MG63 (cell line): ENCODE data around the gene SMAD7. TPM values are rescaled to one million over a fixed set of nuclear protein-coding genes. Genes with fewer than 3 reads are reported as not detected.

Experiments
- DNase-seq: peaks from one replicate; pipeline ENCODE4 v3.0.0-alpha.2; 2020
- H3K27me3 ChIP-seq: fragments of 250-450 bp; sonication (Bioruptor Pico); 2 replicates; pipeline ENCODE4 v1.5.1; 2020; ENCODE audit warnings: mild to moderate bottlenecking, moderate library complexity
- H3K36me3 ChIP-seq: fragments of 250-450 bp; sonication (Bioruptor Pico); 2 replicates; pipeline ENCODE4 v1.5.1; 2020; ENCODE audit warnings: mild to moderate bottlenecking, moderate library complexity
- H3K4me3 ChIP-seq: fragments of 250-450 bp; sonication (Bioruptor Pico); 2 replicates; pipeline ENCODE4 v1.5.1; 2020; ENCODE audit warnings: mild to moderate bottlenecking, moderate library complexity
- H3K9me3 ChIP-seq: fragments of 250-450 bp; sonication (Bioruptor Pico); 2 replicates; pipeline ENCODE4 v1.5.1; 2020; ENCODE audit warnings: mild to moderate bottlenecking, moderate library complexity
- total RNA-seq: library from RNA; depleted of rRNA; stranded (reverse); fragments of >200 nt; shearing (Covaris generic); gene quantifications from 2 replicates; pipeline ENCODE4 v1.2.3, GENCODE V29; 2014; ENCODE audit warnings: low replicate concordance

Gene SMAD7
- total RNA-seq, 1 experiment from 2014 or later = 29.3 TPM

GRCh38 chr18:48953104-48953706 is 2.4 kb upstream of the SMAD7 start:
- Histone ChIP-seq H3K9me3 (no peaks in the 10 kb centered on the region), H3K36me3 (peaks cover 15% of the 10 kb centered on the region), H3K4me3 (peak overlapping the region; percentile 48), H3K27me3 (no peaks in the 10 kb centered on the region)
- DNase-seq = no peak

- Histone ChIP-seq H3K36me3 (peaks cover 22% of the 10 kb centered on the region), H3K27me3 (no peaks in the 10 kb centered on the region), H3K9me3 (no peaks in the 10 kb centered on the region), H3K4me3 (peak overlapping the region; percentile 48)
- peak; percentile 88 for DNase-seq
Observed at GRCh38 chr18:48952287-48953103, 1.7 kb upstream of the SMAD7 start.

DNA sequence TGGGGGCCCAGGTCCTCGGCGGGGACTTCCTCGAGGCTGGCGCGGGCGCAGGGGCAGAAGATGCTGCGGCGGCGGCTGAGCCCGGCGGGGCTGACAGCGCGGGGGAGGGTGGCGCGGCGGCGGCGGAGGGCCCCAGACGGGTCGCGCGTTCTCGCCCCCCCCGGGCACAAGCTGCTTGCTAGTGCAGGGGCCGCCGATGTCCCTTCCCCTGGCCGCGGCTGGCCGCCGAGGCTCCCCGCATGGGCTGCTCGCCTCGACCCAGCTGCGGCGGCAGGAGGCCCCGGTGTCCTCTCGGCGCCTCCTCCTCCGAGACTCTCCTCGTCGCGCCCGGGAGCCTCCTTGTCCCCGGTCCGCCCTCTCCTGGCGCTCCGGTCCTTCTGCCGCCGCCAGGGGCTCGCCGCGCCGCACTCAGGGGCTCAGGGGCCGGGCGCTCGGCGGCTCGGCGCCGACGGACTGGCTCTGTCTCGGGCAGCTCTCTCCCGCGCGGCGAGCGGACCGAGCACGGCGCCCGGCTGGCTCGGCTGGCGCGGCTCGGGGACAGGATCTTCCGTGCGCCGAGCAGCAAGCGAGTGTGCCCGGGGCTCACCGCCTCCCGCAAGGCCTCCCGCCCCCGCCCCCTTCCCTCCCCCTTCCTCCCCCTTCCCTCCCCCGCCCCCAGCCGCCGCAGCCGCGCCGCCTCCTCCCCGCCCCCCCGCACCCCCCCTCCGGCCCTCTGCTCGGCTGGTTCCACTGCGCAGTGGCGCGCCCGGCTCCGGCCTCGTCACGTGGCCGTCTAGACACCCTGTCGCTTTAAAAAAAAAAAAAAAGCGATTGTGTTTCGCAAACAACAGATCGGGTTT is 902 bp upstream of the SMAD7 start:
- Histone ChIP-seq H3K9me3 (no peaks in the 10 kb centered on the region), H3K27me3 (no peaks in the 10 kb centered on the region), H3K4me3 (peak overlapping the region; percentile 81), H3K36me3 (peaks cover 30% of the 10 kb centered on the region)
- DNase-seq = peak; percentile 81

DNA sequence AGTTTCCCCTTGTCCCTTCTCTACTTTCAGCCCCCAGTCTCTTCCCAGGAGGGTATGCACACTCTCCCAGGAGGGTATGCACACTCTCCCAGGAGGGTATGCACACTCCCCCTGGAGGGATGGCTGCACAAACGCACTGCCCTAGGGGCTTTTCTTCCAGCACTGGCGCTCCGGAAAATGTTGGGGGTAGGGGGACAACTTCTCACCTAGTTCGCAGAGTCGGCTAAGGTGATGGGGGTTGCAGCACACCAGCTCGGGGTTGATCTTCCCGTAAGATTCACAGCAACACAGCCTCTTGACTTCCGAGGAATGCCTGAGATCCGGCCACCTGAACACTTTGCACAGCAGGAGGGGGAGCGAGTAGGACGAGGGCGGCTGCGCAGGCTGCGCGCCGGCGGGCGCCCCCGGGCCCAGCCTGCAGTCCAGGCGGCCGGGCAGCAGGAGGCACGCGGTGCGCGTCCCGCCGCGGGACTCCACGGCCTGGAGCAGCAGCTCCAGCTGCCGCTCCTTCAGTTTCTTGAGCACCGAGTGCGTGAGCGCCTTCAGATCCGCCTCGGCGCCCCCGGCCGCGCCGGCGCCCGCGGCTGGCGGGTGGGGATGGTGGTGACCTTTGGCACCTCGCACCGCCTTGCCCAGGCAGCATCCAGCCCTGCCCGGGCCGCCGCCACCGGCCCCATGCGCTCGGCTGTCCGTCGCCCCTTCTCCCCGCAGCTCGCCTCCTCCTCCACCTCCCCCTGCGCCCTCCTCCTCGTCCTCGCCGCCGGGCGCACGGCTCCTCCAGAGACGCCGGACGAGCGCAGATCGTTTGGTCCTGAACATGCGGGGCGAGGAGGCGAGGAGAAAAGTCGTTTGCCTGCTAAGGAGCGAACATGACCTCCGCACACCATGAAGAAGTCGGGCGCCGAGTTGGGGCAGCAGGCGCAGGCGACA is 894 bp downstream of the SMAD7 start:
- Histone ChIP-seq H3K9me3 (no peaks in the 10 kb centered on the region), H3K36me3 (peaks cover 48% of the 10 kb centered on the region), H3K4me3 (peak overlapping the region; percentile 81), H3K27me3 (no peaks in the 10 kb centered on the region)
- DNase-seq = no peak

DNA sequence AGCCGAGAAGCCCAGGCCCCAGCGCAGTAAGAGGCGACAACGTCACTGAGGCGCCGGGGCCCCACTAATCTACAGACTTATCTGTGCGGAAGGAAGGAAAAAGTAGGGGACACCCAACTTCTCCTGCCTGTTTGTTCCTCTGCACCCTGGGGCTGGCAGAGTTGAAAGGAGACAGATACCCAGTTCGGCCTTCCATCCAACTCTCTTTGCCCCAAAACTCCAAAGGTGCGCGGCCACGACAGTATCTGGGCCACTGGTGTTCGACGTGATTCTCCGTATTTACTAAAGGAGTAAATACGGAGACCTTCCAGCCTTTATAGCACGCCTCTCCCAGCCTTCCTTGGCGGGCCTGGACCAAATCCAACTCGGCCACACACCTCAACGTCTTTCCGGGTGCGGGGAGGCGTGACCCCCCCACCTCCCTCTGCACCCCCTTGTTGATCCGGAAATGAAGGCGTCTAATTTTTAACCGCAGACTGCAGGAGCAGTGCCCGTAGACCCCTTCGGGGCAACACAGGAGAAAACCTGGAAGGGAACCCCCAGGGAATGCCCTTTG is 1.6 kb downstream of the SMAD7 start:
- Histone ChIP-seq H3K9me3 (no peaks in the 10 kb centered on the region), H3K36me3 (peaks cover 55% of the 10 kb centered on the region), H3K27me3 (no peaks in the 10 kb centered on the region), H3K4me3 (peak overlapping the region; percentile 81)
- DNase-seq = no peak

- Histone ChIP-seq H3K9me3 (no peaks in the 10 kb centered on the region), H3K4me3 (peak overlapping the region; percentile 81), H3K36me3 (peaks cover 60% of the 10 kb centered on the region), H3K27me3 (no peaks in the 10 kb centered on the region)
- peak; percentile 72 for DNase-seq
Observed at GRCh38 chr18:48948112-48949049, 2.4 kb downstream of the SMAD7 start.

- peak; percentile 68 for DNase-seq
- Histone ChIP-seq H3K9me3 (no peaks in the 10 kb centered on the region), H3K4me3 (peak overlapping the region; percentile 81), H3K36me3 (peaks cover 62% of the 10 kb centered on the region), H3K27me3 (no peaks in the 10 kb centered on the region)
Observed at GRCh38 chr18:48947560-48947959, 3.2 kb downstream of the SMAD7 start.

GRCh38 chr18:48947092-48947491 is 3.7 kb downstream of the SMAD7 start:
- DNase-seq = no peak
- Histone ChIP-seq H3K4me3 (peak overlapping the region; percentile 81), H3K27me3 (no peaks in the 10 kb centered on the region), H3K9me3 (no peaks in the 10 kb centered on the region), H3K36me3 (peaks cover 65% of the 10 kb centered on the region)

DNA sequence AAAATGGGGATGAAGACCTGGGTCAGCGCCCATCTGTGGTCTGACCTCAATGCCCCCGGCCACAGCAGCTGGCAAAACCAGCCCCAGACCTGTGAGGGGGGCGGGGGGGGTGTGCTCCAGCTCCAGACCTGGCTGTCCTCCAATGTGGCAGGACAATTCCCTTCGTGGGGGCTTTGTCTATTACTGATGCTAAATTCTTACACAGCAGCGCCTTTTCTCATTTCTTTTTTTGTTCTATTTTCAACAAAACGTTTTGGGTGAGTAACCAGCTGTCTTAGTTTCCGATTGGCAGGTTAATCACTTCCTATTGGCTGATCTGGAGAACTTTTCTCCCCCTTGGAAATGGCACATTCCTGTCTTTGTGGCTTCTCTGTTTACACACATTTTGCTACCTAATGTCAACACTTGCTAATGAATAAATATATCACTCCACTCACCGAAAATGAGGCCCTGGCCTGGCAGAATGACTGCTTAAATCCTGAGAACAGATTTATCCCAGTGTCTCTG is 4.4 kb downstream of the SMAD7 start:
- H3K36me3 ChIP-seq = peaks cover 72% of the 10 kb centered on the region
- H3K9me3 ChIP-seq = no peaks in the 10 kb centered on the region
- H3K27me3 ChIP-seq = no peaks in the 10 kb centered on the region
- no peak for DNase-seq
- peak overlapping the region; percentile 81 for H3K4me3 ChIP-seq

DNA sequence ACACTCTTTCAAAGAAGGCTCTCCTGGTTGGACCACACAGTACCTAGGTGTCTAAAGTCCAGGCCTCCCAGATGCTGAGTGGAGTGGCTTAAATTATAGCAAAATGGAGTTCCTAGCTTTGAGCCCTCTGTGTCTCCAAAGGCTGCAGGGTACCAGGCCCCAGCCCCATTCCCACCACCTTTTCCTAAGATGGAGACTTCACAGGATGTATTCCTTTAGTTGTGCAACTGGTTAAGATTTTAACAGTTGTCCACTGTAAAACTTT is 4.9 kb downstream of the SMAD7 start:
- no peak for DNase-seq
- Histone ChIP-seq H3K36me3 (peaks cover 77% of the 10 kb centered on the region), H3K27me3 (no peaks in the 10 kb centered on the region), H3K9me3 (no peaks in the 10 kb centered on the region), H3K4me3 (peak overlapping the region; percentile 81)

DNA sequence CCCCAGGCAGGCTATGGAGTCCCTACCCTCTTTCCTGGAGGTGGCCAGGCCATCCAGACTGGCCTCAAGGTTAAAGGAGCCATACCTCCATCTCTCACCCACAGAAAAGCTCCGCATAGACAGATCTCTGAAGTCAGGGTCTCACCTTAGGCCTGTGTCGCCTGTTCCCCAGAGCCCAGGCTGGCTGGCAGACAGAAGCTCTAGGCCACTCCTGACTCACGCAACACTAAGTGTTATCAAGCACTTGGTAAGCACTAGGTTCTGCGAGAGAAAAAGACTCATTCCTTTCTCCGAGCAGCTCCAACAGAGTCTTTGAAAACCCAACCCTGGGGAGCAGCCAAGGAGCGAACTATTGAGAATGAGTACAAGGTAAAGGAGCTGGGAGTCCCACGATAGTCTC is 6.1 kb downstream of the SMAD7 start:
- Histone ChIP-seq H3K4me3 (no peak overlapping the region), H3K36me3 (peaks cover 84% of the 10 kb centered on the region), H3K9me3 (no peaks in the 10 kb centered on the region), H3K27me3 (no peaks in the 10 kb centered on the region)
- DNase-seq = no peak

DNA sequence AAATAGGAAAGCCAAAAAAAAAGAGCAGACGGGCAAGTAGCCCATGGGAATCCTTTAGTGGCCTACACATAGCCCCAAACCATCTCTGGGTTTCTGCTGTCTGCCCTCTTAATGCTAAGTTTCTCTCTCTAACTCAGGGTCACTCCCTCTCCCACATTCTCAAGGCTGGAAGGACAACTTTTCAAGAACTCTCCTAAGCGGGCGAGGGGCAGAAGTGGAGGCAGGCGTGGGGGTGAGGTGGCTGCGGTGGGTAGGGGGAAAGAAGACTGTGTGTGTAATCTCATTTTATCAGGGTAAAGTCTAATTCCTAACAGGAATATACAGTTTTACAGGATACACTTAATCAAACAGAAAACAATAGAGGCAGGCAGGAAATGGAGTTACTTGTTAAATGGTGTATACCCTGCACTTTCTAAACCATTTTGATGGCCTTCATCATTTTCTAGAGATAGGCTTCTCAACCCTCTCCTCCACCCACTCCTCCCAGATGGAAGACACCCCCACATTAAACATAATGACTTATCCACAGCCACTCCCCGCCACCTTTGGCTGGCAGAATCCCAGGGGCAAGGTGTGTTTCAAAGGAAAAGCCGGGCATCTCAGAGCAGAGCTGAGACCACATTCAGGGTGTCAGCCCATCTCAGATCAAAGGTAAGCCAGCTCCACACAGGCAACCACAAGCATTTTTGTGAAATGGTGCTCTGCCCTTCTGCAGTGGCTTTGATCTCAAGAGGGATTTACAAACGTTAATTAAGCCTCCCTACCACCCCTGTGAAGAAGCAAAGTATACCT is 6.8 kb downstream of the SMAD7 start:
- H3K9me3 ChIP-seq = no peaks in the 10 kb centered on the region
- peaks cover 77% of the 10 kb centered on the region for H3K36me3 ChIP-seq
- no peak for DNase-seq
- no peak overlapping the region for H3K4me3 ChIP-seq
- H3K27me3 ChIP-seq = no peaks in the 10 kb centered on the region

DNA sequence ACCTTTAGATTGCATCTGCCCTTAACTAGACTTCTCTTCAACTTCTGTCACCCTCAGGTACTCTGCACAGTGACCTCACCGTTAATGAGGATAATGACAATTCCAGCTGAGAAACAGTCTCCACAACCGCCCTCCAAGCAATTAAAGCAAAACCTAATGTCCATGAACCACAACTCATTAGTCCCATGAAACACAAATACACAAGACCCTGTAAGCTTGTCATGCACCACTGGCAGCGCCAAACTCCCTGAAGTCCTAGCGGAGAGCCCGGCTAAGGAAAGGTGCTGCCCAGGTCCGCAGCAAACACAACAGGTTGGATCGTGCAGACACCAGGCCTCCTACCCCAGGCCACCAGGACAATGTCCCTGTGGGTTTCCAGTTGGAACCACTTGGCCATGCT is 7.4 kb downstream of the SMAD7 start:
- no peaks in the 10 kb centered on the region for H3K9me3 ChIP-seq
- H3K27me3 ChIP-seq = no peaks in the 10 kb centered on the region
- no peak overlapping the region for H3K4me3 ChIP-seq
- H3K36me3 ChIP-seq = peaks cover 76% of the 10 kb centered on the region
- no peak for DNase-seq

DNA sequence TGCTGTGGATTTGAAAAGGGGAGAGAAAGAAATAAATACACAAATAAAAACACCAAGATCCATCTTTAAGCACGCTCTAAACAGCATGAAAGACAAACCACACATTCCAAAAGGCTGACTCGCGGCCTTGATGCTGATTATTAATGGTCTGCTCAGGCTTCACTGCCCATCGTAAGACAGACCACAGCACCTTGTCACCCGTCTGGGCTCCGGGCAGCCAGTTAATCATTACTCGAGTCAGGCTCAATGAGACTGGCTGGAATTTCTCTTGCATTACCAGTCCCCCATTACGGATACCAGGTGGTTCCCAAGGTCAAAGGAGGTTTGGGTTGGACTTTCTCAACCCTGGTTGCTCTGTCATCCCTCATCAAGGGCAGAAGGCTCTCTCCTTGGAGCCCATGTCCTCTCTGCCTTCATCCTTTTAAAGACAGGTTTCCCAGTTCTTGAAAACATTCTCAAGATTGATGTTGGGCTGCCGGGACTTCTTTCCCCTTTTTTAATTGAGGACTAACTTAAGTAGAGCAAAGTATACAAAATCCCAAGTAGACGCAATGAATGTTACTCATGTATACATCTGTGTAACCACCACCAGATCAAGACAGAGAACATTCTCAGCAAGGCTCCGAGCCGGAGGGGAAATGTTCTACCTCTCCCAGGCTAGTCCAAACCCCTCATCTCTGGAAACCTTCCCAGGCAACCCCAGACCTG is 8.1 kb downstream of the SMAD7 start:
- peak; percentile 91 for DNase-seq
- H3K36me3 ChIP-seq = peaks cover 76% of the 10 kb centered on the region
- H3K27me3 ChIP-seq = no peaks in the 10 kb centered on the region
- H3K9me3 ChIP-seq = no peaks in the 10 kb centered on the region
- no peak overlapping the region for H3K4me3 ChIP-seq
